Heart left ventricle (tissue), 13 donors: ENCODE measurements around the gene MUC16.

Experiments
- POLR2A ChIP-seq, 2 donors: fragments of 450-650 bp; IDR thresholded peaks; one replicate each; pipeline ENCODE4 v1.6.1; 2017; ENCODE audit warnings: antibody characterized with exemption in 2 of 2, mild to moderate bottlenecking in 2 of 2, moderate library complexity in 2 of 2
- TF ChIP-seq, protein P1 (sequence below), 12 donors: fragments of 200-600 bp; sonication (generic) in 4 of 12; IDR thresholded peaks; one replicate each; pipeline versions ENCODE4 v1.5.0 to v1.8.0; 2018 to 2022; ENCODE audit warnings: antibody characterized with exemption in 12 of 12, mild to moderate bottlenecking in 5 of 12
- donor health status: ischemic (EF 13 %, LVEDD 7.1; RV severe dilation, severe dysfunction).
- donor health status: DM: no; HTN: yes; CAD: no.
- donor health status: DM: no; HTN: no; CAD: no.
- donor health status: ischemic (EF 25% LVEDD 6.9; RV normal size, moderate dysfunction).
- donor health status: ischemic (EF 25% LVEDD 5.7; RV mildly dilated, moderate dysfunction).
- donor health status: ischemic (EF 35%, LVEDD 5.7; RV mildly dilated, moderate dysfunction).
- donor health status: nonischemic (EF 11% LVEDD 7.7; RV severe dilation, severe dysfunction).
- donor health status: DM: yes; HTN: yes; CAD: no.
- donor health status: PGD.
- donor health status: ischemic (EF 29% LVEDD 5.4; RV normal size, mild dysfunction).
- donor health status: nonischemic (EF 23%, LVEDD 6.1; RV moderate dilation, normal function).

DNA sequence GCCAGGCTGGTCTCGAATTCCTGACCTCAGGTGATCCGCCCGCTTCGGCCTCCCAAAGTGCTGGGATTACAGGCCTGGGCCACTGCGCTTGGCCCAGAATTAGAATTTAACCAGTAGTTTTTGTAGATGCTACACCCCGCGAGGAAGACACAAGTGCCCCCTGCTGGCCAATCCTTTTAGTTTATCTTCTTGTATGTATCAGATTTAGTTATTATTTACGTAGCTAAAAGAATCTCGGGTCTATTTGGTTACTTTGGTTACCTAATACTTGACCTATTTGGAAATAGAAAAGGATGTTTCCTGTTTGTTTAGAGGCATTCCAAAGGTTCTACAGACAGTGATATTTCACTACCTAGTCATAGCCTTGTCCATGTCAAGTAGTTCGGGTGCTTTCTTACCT is 22.0 kb downstream of the MUC16 start:
- TF ChIP-seq, protein P1, sequence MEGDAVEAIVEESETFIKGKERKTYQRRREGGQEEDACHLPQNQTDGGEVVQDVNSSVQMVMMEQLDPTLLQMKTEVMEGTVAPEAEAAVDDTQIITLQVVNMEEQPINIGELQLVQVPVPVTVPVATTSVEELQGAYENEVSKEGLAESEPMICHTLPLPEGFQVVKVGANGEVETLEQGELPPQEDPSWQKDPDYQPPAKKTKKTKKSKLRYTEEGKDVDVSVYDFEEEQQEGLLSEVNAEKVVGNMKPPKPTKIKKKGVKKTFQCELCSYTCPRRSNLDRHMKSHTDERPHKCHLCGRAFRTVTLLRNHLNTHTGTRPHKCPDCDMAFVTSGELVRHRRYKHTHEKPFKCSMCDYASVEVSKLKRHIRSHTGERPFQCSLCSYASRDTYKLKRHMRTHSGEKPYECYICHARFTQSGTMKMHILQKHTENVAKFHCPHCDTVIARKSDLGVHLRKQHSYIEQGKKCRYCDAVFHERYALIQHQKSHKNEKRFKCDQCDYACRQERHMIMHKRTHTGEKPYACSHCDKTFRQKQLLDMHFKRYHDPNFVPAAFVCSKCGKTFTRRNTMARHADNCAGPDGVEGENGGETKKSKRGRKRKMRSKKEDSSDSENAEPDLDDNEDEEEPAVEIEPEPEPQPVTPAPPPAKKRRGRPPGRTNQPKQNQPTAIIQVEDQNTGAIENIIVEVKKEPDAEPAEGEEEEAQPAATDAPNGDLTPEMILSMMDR (IDR thresholded peaks at IDR 0.05) = peak in 1 of 12 donors; percentile 23
- no peak for TF ChIP-seq POLR2A (IDR thresholded peaks at IDR 0.05)
